IPS-NIHi7 (cell line): ENCODE results near the gene DDX52.
"Not testable (repeated sequence)": the region's sequence is repeated elsewhere in the genome, so short reads cannot be mapped to it uniquely, and the experiment has no call there.

Source experiments
- DNase-seq: peaks from one replicate; pipeline ENCODE4 v3.0.0; 2012; ENCODE audit warnings: mixed read lengths; ENCODE audit errors: extremely low spot score

Gene DDX52

GRCh38 chr17:37643118-37643766 is at the start of gene DDX52:
DDX52 (minus strand) TSS chr17:37643446; CDS start chr17:37643420, 26 bp downstream.
- DNase-seq: peak; percentile 97

DNA sequence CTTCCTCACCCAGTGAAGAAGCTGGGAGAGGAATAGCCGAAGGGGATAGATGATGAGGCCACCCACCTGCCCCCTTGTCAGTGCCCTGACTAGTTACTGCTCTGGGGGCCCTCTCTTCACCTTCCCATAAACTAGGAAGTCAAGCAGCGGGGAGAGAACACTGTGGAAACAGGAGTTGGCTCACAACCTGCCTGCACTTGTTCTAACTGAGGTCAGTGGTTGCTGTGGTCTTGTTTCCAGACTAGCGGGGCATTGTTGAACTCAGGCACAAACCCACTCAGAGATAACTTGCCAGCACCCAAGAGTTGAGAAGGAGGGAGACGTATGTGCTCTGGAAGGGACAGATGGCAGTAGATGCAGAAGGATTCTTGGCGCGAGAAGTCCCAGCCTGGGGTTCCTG is 48.6 kb upstream of the DDX52 start:
- no peak for DNase-seq

GRCh38 chr17:37689317-37689716 is 46.1 kb upstream of the DDX52 start:
- DNase-seq: no peak

- DNase-seq: no peak
Observed at GRCh38 chr17:37683454-37683984, 40.3 kb upstream of the DDX52 start.

GRCh38 chr17:37682007-37682406 is 38.8 kb upstream of the DDX52 start:
- DNase-seq: no peak

- not testable (repeated sequence) for DNase-seq
Observed at GRCh38 chr17:37679995-37680394, 36.7 kb upstream of the DDX52 start.

DNA sequence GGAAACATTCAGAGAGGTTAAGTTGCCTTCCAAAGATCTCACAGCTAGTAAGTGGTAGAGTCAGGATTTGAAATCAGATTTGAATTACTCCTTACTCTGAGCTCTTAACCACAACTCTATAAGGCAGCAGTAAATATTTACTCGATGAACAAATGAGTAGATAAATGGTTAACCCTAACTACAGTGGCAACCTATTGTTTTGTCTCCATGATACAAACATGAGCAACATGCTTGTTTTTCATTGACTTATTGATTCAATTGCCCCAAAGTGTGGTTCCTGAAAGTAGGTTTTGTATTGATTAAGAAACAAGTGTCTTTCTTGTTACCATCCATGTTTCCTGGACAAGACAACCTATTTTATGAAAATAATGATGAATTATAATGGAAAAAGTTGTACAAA is 34.8 kb upstream of the DDX52 start:
- DNase-seq: no peak

- no peak for DNase-seq
Observed at GRCh38 chr17:37677021-37677420, 33.8 kb upstream of the DDX52 start.

DNA sequence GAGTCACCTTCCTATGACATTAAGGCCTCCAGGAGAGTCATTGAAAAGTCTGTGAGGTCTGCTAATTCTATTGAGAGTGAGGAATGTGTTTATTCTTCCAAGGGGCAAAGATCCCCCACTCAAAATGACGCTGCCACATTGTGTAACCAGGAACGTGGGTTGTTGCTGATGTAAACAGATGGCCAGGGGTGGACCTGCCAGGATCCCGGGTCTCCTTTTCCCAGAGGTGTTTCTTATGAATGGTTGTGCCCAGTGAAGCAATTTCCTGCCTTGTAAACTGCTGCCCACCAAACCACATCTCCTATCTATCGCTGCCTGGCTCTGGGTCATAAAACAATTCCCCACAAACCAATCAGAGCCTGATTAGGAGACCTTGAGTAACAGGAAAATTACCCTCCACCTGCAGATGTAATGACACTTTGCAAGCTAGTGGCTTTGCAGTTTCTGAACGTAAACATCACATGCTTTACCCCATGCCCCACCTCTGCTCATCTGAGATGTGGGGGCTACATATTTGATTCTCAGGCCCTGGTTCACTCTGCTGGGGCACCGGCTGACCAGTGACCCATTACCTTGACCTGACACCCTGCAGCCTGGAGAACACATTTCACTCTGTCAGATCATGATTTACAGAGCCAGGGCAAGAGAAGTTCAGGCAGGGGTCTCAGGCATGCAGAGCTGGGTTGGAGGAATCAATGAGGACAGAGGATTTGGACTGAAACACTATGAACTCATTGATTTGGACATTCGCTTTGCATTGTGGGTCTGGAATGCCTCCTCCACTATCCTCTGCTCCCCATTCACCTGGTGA is 33.1 kb upstream of the DDX52 start:
- no peak for DNase-seq

GRCh38 chr17:37674511-37674910 is 31.3 kb upstream of the DDX52 start:
- DNase-seq: no peak

- DNase-seq: no peak
Observed at GRCh38 chr17:37673386-37673785, 30.1 kb upstream of the DDX52 start.

- no peak for DNase-seq
Observed at GRCh38 chr17:37672548-37673078, 29.4 kb upstream of the DDX52 start.

DNA sequence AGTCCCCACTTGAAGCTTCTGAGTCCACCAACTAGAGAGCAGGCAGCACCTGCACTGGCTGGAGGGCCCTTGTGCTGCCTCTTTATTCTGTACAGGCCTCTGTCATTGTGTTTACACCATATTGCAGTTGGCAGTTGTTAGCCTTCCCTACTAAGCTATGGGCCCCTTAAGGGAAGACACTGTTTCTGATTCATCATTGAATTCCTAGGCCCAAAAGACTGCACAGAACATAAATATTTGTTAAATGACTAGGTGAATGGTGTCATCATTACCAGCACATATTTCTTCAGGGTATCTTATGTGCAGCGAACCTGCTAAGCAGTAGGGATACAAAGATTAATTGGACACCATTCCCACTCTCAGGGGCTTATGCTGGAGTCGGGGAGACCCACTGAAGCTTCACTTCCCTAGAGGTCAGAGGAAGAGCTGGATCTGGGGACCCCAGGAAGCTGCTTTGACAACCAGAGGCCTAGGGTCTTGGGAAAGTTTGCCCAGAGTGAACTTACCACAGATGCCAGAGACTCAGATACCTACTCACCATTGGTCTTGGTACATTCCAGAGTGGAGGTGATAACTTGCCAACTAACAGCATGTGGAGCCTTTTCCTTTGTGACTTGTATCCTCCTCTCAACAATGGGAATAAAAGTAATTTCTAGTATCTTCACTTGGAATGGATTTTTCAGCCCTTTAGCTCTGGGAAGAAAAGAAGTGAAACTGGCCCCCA is 28.7 kb upstream of the DDX52 start:
- no peak for DNase-seq

- DNase-seq: no peak
Observed at GRCh38 chr17:37671028-37671823, 28.0 kb upstream of the DDX52 start.

DNA sequence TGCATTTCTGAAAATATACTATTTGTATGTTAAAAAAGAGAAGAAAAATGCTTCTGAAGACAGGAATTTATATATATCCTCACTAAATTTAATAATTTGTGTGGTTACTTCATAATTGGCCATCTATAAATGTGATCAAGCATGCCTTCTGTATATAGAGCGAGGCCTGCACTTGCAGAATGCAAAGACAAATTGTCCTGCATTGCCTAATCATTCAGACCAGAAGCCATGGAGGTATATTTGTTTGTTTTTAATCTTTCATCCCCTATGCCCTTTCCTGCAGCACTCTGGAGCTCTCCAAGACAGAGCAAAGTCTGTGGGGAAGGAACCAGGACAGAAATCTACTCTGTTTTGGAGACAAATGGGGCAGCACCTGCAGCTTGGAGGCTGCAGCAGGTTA is 23.8 kb upstream of the DDX52 start:
- DNase-seq: no peak

- DNase-seq: no peak
Observed at GRCh38 chr17:37664214-37664613, 21.0 kb upstream of the DDX52 start.

- peak; percentile 30 for DNase-seq
Observed at GRCh38 chr17:37662353-37662752, 19.1 kb upstream of the DDX52 start.

DNA sequence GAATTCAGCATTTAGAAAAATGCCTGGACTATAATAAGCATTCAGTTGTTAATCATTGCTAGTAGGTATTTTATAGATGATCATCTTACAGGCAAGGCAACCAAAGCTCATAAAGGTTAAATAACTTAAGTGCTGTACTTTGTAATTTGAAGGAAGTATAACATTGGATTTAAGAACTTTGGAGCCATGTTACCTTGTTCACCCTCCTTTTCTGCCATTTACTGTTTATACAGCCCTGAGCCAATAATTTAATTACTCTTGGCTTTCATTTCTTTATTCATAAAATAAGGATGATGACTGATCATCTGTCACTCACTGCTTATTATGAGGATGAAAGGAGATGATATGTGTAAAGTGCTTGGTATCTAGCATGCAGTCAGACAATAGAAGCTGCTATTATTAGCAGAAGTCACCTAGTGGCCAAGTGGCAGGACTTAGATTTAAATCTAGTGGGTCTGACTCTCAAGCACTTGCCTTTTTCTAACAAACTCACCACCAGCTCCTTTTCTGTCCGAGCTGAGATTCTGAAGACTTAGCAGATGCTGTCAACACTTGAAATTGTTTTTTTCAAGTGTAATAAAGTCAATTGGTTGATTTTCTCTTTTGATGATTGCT is 18.3 kb upstream of the DDX52 start:
- no peak for DNase-seq

- no peak for DNase-seq
Observed at GRCh38 chr17:37659925-37660324, 16.7 kb upstream of the DDX52 start.

- no peak for DNase-seq
Observed at GRCh38 chr17:37657202-37657601, 14.0 kb upstream of the DDX52 start.

DNA sequence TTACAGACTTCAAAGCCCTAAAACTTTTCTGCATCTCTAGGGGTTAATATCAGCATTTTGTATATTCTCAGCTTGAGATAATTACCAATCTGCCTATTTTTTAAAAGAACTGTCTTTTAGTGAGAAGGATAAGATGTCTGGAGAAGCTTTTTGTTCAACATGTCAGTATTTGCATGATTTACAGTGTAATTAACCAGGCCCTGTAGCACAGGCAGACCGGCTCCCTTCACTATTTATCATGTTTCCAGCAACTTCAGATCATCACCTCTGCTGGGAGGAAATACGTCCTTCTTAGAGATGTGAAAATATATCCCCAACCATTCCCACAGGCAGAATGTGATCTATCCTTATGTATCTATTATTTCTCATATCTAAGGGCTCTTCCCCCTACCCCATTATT is 8.6 kb upstream of the DDX52 start:
- no peak for DNase-seq
